GDM1 (cell line): ENCODE results near the gene MALRD1.
"Not testable (repeated sequence)": the region's sequence is repeated elsewhere in the genome, so short reads cannot be mapped to it uniquely, and the experiment has no call there.

Source experiments
- DNase-seq: peaks from one replicate; lab custom pipeline; 2025; lab: John Stamatoyannopoulos, UW

Gene MALRD1

GRCh38 chr10:19498393-19499290 is 450.0 kb downstream of the MALRD1 start:
- no peak for DNase-seq

- no peak for DNase-seq
These were observed 450.7 kb downstream of the MALRD1 start for GRCh38 chr10:19499291-19499770.

- DNase-seq = no peak
These were observed 452.4 kb downstream of the MALRD1 start for GRCh38 chr10:19500959-19501358.

- no peak for DNase-seq
These were observed 457.0 kb downstream of the MALRD1 start for GRCh38 chr10:19505320-19506312.

GRCh38 chr10:19510005-19510732 is 461.6 kb downstream of the MALRD1 start:
- DNase-seq = not testable (repeated sequence)

GRCh38 chr10:19518109-19518508 is 469.5 kb downstream of the MALRD1 start:
- DNase-seq = no peak

GRCh38 chr10:19518632-19519031 is 470.0 kb downstream of the MALRD1 start:
- no peak for DNase-seq

GRCh38 chr10:19531324-19531723 is 482.7 kb downstream of the MALRD1 start:
- no peak for DNase-seq

- no peak for DNase-seq
These were observed 483.8 kb downstream of the MALRD1 start for GRCh38 chr10:19532411-19532810.

- DNase-seq = no peak
These were observed 492.7 kb downstream of the MALRD1 start for GRCh38 chr10:19541299-19541698.

- DNase-seq = no peak
These were observed 497.6 kb downstream of the MALRD1 start for GRCh38 chr10:19546224-19546623.

- DNase-seq = no peak
These were observed 500.9 kb downstream of the MALRD1 start for GRCh38 chr10:19549503-19549902.

- no peak for DNase-seq
These were observed 508.1 kb downstream of the MALRD1 start for GRCh38 chr10:19556666-19557065.

- DNase-seq = no peak
These were observed 512.6 kb downstream of the MALRD1 start for GRCh38 chr10:19561181-19561580.

GRCh38 chr10:19563388-19564141 is 515.0 kb downstream of the MALRD1 start:
- no peak for DNase-seq

GRCh38 chr10:19570120-19570519 is 521.5 kb downstream of the MALRD1 start:
- no peak for DNase-seq

GRCh38 chr10:19570991-19571390 is 522.4 kb downstream of the MALRD1 start:
- no peak for DNase-seq

- DNase-seq = no peak
These were observed 523.5 kb downstream of the MALRD1 start for GRCh38 chr10:19572056-19572455.

GRCh38 chr10:19576576-19576975 is 528.0 kb downstream of the MALRD1 start:
- no peak for DNase-seq

- DNase-seq = no peak
These were observed 528.8 kb downstream of the MALRD1 start for GRCh38 chr10:19577381-19577780.

- no peak for DNase-seq
These were observed 529.2 kb downstream of the MALRD1 start for GRCh38 chr10:19577807-19578206.
